ENCODE results near the gene MYO5B.

GRCh38 chr18:50006470-50007046 is 188.4 kb downstream of the MYO5B start:
- TF ChIP-seq JUND (IDR thresholded peaks at IDR 0.05): no peak
- TF ChIP-seq CTCF (IDR thresholded peaks at IDR 0.05 in 2 of 3, conservative IDR thresholded peaks at IDR 0.05 in 1 of 3; ENCODE audit: borderline replicate concordance in 1 of 3, insufficient read depth in 1 of 3, low read depth in 2 of 3, low read length in 2 of 3): no peak
- TF ChIP-seq POLR2AphosphoS5 (IDR thresholded peaks at IDR 0.05; ENCODE audit: low read depth, low read length): no peak
- TF ChIP-seq REST (IDR thresholded peaks at IDR 0.05; ENCODE audit: low read depth): no peak
